ENCODE measurements around the gene ATP2B3.

GRCh38 chrX:153539979-153540358, 22.5 kb downstream of the ATP2B3 start:
- TF ChIP-seq GATA3 (IDR thresholded peaks at IDR 0.05; ENCODE audit: low read depth, low read length), result no peak
- no peak for TF ChIP-seq GATA2 (IDR thresholded peaks at IDR 0.05; ENCODE audit: low read depth, low read length)
